RWPE1 (cell line): ENCODE measurements around the gene ZDHHC22.
"Not testable (repeated sequence)": the region's sequence is repeated elsewhere in the genome, so short reads cannot be mapped to it uniquely, and the experiment has no call there.

Experiments used
- CTCF ChIA-PET: fragments of 350-600 bp; sonication (Branson Sonifier 250); formaldehyde crosslinking; extraction: SDS; loops from one replicate; lab custom pipeline; 2021; lab: Yijun Ruan, JAX
- POLR2A ChIA-PET: fragments of 400-600 bp; formaldehyde crosslinking; extraction: SDS; loops from one replicate; lab custom pipeline; 2020; ENCODE audit warnings: antibody characterized with exemption; ENCODE audit not compliant: low non-redundant PET; lab: Yijun Ruan, JAX
- DNase-seq: peaks from one replicate; pipeline ENCODE4 v3.0.0; 2012; ENCODE audit warnings: low spot score
- H3K27ac ChIP-seq: fragments of 450-650 bp; 2 replicates; pipeline ENCODE4 v1.5.1; 2017
- CTCF ChIP-seq: fragments of 450-650 bp; conservative IDR thresholded peaks from 2 replicates; pipeline ENCODE4 v1.5.1; 2017; ENCODE audit warnings: low read depth, mild to moderate bottlenecking

ZDHHC22 gene

GRCh38 chr14:77175843-77176242 lies 34.3 kb upstream of the ZDHHC22 start:
- TF ChIP-seq CTCF: no peak
- ChIA-PET POLR2A (no interaction called here), CTCF (no interaction called here)
- no peak for DNase-seq
- no peak overlapping the region for H3K27ac ChIP-seq

GRCh38 chr14:77173911-77174617 lies 32.5 kb upstream of the ZDHHC22 start:
- CTCF ChIA-PET: interaction anchor here (0.7 kb wide), 1 partner anchor 34 kb away, joined by 4 read pairs; no protein-coding TSS in a partner anchor
- POLR2A ChIA-PET, DNase-seq, H3K27ac ChIP-seq: not testable (repeated sequence)

GRCh38 chr14:77172916-77173315 lies 31.3 kb upstream of the ZDHHC22 start:
- TF ChIP-seq CTCF: no peak
- H3K27ac ChIP-seq: no peak overlapping the region
- ChIA-PET CTCF (interaction anchor here (0.5 to 1.1 kb wide), 3 partner anchors 40 to 101 kb away, joined by 3 read pairs; no protein-coding TSS in a partner anchor), POLR2A (interaction anchor here (0.6 kb wide), 1 partner anchor 31 kb away, joined by 3 read pairs; the partner anchor contains the start of gene ZDHHC22)
- no peak for DNase-seq

- ChIA-PET CTCF (interaction anchor here (0.6 kb wide), 1 partner anchor 19 kb away, joined by 3 read pairs; no protein-coding TSS in a partner anchor), POLR2A (no interaction called here)
- no peak for DNase-seq
- H3K27ac ChIP-seq: no peak overlapping the region
- no peak for TF ChIP-seq CTCF
Measured at GRCh38 chr14:77170045-77170444, 28.5 kb upstream of the ZDHHC22 start.

GRCh38 chr14:77161011-77161410 lies 19.4 kb upstream of the ZDHHC22 start:
- ChIA-PET CTCF (no interaction called here), POLR2A (no interaction called here)
- TF ChIP-seq CTCF: no peak
- DNase-seq: no peak
- no peak overlapping the region for H3K27ac ChIP-seq

GRCh38 chr14:77158882-77159255 lies 17.3 kb upstream of the ZDHHC22 start:
- no peak for TF ChIP-seq CTCF
- POLR2A ChIA-PET: no interaction called here
- CTCF ChIA-PET: interaction anchor here (1.1 kb wide), 1 partner anchor 146 kb away, joined by 3 read pairs; no protein-coding TSS in a partner anchor
- DNase-seq: no peak
- no peak overlapping the region for H3K27ac ChIP-seq
